Measurements from ENCODE around the gene DNTTIP2.

- TF ChIP-seq POLR2AphosphoS5 (IDR thresholded peaks at IDR 0.05) (no peak), POLR2A (IDR thresholded peaks at IDR 0.05) (no peak)
- TF ChIP-seq, protein P1, sequence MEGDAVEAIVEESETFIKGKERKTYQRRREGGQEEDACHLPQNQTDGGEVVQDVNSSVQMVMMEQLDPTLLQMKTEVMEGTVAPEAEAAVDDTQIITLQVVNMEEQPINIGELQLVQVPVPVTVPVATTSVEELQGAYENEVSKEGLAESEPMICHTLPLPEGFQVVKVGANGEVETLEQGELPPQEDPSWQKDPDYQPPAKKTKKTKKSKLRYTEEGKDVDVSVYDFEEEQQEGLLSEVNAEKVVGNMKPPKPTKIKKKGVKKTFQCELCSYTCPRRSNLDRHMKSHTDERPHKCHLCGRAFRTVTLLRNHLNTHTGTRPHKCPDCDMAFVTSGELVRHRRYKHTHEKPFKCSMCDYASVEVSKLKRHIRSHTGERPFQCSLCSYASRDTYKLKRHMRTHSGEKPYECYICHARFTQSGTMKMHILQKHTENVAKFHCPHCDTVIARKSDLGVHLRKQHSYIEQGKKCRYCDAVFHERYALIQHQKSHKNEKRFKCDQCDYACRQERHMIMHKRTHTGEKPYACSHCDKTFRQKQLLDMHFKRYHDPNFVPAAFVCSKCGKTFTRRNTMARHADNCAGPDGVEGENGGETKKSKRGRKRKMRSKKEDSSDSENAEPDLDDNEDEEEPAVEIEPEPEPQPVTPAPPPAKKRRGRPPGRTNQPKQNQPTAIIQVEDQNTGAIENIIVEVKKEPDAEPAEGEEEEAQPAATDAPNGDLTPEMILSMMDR (IDR thresholded peaks at IDR 0.05 in 8 of 11, conservative IDR thresholded peaks at IDR 0.05 in 3 of 11) = no peak
Observed at GRCh38 chr1:93853940-93854339, 25.1 kb downstream of the DNTTIP2 start.
